A673 (cell line): ENCODE results near the gene EVX1. TPM values are rescaled to one million over a fixed set of nuclear protein-coding genes. Genes with fewer than 3 reads are reported as not detected.

Experiments
- BruUV-seq: library from RNA; stranded (reverse); fragments of 400-500 nt; replicated peaks from 2 replicates; lab custom pipeline; 2021; lab: Mats Ljungman, UMichigan
- CTCF ChIA-PET: fragments of 300-600 bp; sonication (Branson Sonifier 250); formaldehyde crosslinking; loops from one replicate; lab custom pipeline; 2022; ENCODE audit warnings: antibody characterized with exemption; lab: Charles Lee
- POLR2A ChIA-PET: fragments of 300-600 bp; sonication (Branson Sonifier 250); formaldehyde crosslinking; loops from one replicate; lab custom pipeline; 2022; ENCODE audit warnings: antibody characterized with exemption; ENCODE audit not compliant: low non-redundant PET; lab: Charles Lee
- DNase-seq: peaks from one replicate; pipeline ENCODE4 v3.0.0-alpha.2; 2015; ENCODE audit warnings: low spot score
- H3K27ac ChIP-seq: fragments of 200-600 bp; sonication (generic); 2 replicates; pipeline ENCODE4 v1.5.1; 2016; ENCODE audit warnings: mixed run types, low read depth, mild to moderate bottlenecking, mixed read lengths, antibody characterized with exemption, low read length; ENCODE audit not compliant: poor library complexity, severe bottlenecking
- H3K27me3 ChIP-seq: fragments of 200-600 bp; sonication (generic); replicated peaks from 2 replicates; pipeline ENCODE4 v1.6.1; 2017; ENCODE audit warnings: mixed run types, low read depth, mild to moderate bottlenecking, mixed read lengths, antibody characterized with exemption, low read length; ENCODE audit not compliant: insufficient read depth, poor library complexity
- H3K36me3 ChIP-seq: fragments of 200-600 bp; sonication (generic); 2 replicates; pipeline ENCODE4 v1.6.1; 2016; ENCODE audit warnings: mixed run types, mild to moderate bottlenecking, mixed read lengths, antibody characterized with exemption, low read length; ENCODE audit not compliant: insufficient read depth, poor library complexity, severe bottlenecking
- H3K4me1 ChIP-seq: fragments of 200-600 bp; sonication (generic); 2 replicates; pipeline ENCODE4 v1.6.1; 2017; ENCODE audit warnings: mixed run types, mild to moderate bottlenecking, mixed read lengths, antibody characterized with exemption, low read length; ENCODE audit not compliant: insufficient read depth, poor library complexity, severe bottlenecking
- H3K4me3 ChIP-seq: fragments of 200-600 bp; sonication (generic); 2 replicates; pipeline ENCODE4 v1.5.1; 2016; ENCODE audit warnings: low read depth, mixed run types, mild to moderate bottlenecking, mixed read lengths, low read length; ENCODE audit not compliant: poor library complexity, severe bottlenecking
- H3K9me3 ChIP-seq: fragments of 200-600 bp; sonication (generic); 2 replicates; pipeline ENCODE4 v1.6.1; 2016; ENCODE audit warnings: mixed run types, low read depth, mild to moderate bottlenecking, mixed read lengths, antibody characterized with exemption, low read length; ENCODE audit not compliant: poor library complexity, severe bottlenecking
- CTCF ChIP-seq: fragments of 300-800, 200-600 bp; sonication (generic); conservative IDR thresholded peaks from 2 replicates; pipeline ENCODE4 v1.5.1; 2017; ENCODE audit warnings: low read depth, mild to moderate bottlenecking, antibody characterized with exemption, low read length, moderate library complexity, mixed read lengths
- EZH2 ChIP-seq: fragments of 200-600 bp; sonication (generic); IDR thresholded peaks from 2 replicates; pipeline ENCODE4 v1.6.1; 2017; ENCODE audit warnings: borderline replicate concordance, low read depth, mild to moderate bottlenecking, mixed read lengths, antibody characterized with exemption, low read length; ENCODE audit not compliant: poor library complexity, severe bottlenecking
- intact Hi-C: fragments of 100-400 bp; cut with micrococcal nuclease; formaldehyde crosslinking; loops from one replicate; pipeline ENCODE4 v1.10.0; 2022; ENCODE audit not compliant: unreplicated experiment
- total RNA-seq: library from RNA; stranded (reverse); gene quantifications from 2 replicates; pipeline ENCODE4 v1.2.3, GENCODE V29; 2021

EVX1 gene
- total RNA-seq, 1 experiment from 2014 or later: not detected

DNA sequence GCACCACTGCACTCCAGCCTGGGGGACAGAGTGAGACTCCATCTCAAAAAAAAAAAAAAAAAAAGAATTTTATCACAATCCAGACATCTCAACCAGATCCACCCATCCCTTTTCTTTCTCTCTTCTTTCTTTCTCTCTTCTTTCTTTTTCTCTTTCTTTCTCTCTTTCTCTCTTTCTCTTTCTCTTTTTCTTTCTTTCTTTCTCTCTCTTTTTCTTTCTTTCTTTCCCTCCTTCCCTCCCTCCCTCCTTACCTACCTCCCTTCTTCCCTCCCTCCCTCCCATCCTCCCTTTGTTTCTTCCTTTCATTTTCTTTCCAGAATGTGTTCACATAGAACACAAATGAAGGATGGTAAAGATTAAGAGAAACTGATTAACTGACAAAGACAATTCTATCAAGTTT, 24.7 kb upstream of the EVX1 start:
- TF ChIP-seq CTCF: no peak
- TF ChIP-seq EZH2: no peak

GRCh38 chr7:27219821-27220220, 22.8 kb upstream of the EVX1 start:
- intact Hi-C loops: no loop called here
- Histone ChIP-seq H3K4me3 (no peak overlapping the region), H3K4me1 (no peaks in the 10 kb centered on the region), H3K27me3 (peaks cover 60% of the 10 kb centered on the region), H3K9me3 (no peaks in the 10 kb centered on the region), H3K27ac (no peak overlapping the region), H3K36me3 (no peaks in the 10 kb centered on the region)
- DNase-seq: no peak
- TF ChIP-seq CTCF: no peak
- no peak for TF ChIP-seq EZH2
- no TSS peak for BruUV-seq
- ChIA-PET CTCF (no interaction called here), POLR2A (no interaction called here)

More for the DNA sequence above, 24.7 kb upstream of the EVX1 start:
- POLR2A ChIA-PET: no interaction called here
- no TSS peak for BruUV-seq
- intact Hi-C loops: no loop called here
- no peaks in the 10 kb centered on the region for H3K36me3 ChIP-seq
- DNase-seq: no peak
- CTCF ChIA-PET: no interaction called here
- H3K4me1 ChIP-seq: no peaks in the 10 kb centered on the region
- no peak overlapping the region for H3K27ac ChIP-seq
- no peaks in the 10 kb centered on the region for H3K9me3 ChIP-seq
- peaks cover 41% of the 10 kb centered on the region for H3K27me3 ChIP-seq
- H3K4me3 ChIP-seq: no peak overlapping the region

DNA sequence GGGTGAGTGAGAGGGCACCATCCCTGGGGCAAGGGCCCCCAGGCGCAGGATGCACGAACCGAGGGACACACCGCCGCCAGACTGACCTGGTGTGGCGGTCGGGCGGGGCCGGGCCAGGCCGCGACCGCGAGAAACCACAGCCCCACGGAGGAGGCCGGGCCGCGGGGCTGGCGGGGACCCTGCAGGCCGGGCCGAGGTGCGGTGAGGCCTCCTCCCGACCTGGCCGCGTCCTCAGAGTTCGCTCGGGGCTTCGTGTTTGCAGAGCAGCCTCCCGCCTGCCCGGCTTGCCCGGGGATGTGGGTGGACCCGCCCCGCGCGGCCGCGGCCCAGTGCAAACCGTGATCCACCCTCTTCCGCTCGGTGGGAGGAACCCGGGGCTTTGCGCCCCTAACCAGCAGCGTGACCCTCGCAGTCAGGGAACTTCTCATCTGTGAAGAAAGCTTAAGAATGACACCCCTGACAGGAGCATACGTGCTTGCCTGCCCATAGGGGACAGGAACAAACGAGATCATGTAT, 22.1 kb upstream of the EVX1 start:
- H3K27ac ChIP-seq: no peak overlapping the region
- no peak overlapping the region for H3K4me3 ChIP-seq
- no TSS peak for BruUV-seq
- ChIA-PET POLR2A (no interaction called here), CTCF (no interaction called here)
- no peak for TF ChIP-seq EZH2
- TF ChIP-seq CTCF: no peak
- DNase-seq: no peak
- H3K4me1 ChIP-seq: no peaks in the 10 kb centered on the region
- intact Hi-C loops: no loop called here
- H3K27me3 ChIP-seq: peaks cover 63% of the 10 kb centered on the region
- H3K36me3 ChIP-seq: no peaks in the 10 kb centered on the region
- no peaks in the 10 kb centered on the region for H3K9me3 ChIP-seq
